Adrenal gland (tissue), 5 donors: ENCODE data around the gene MYLK.

Experiments
- POLR2A ChIP-seq, 2 donors: fragments of 450-650 bp; IDR thresholded peaks; one replicate each; pipeline ENCODE4 v1.6.1; 2017; ENCODE audit warnings: antibody characterized with exemption in 2 of 2, mild to moderate bottlenecking in 2 of 2, moderate library complexity in 1 of 2
- TF ChIP-seq, protein P1 (sequence below), 6 experiments: fragments of 450-650 bp in 4 of 6; fragments of 200-600 bp in 2 of 6; sonication (generic) in 1 of 6; IDR thresholded peaks; 1 replicate in 5 of 6; 2 replicates in 1 of 6; pipeline versions ENCODE4 v1.5.1 to v1.8.0; 2016 to 2021; ENCODE audit warnings: antibody characterized with exemption in 6 of 6, mild to moderate bottlenecking in 2 of 6, moderate library complexity in 1 of 6
- donor health status: DM: no; HTN: no; CAD: no.

DNA sequence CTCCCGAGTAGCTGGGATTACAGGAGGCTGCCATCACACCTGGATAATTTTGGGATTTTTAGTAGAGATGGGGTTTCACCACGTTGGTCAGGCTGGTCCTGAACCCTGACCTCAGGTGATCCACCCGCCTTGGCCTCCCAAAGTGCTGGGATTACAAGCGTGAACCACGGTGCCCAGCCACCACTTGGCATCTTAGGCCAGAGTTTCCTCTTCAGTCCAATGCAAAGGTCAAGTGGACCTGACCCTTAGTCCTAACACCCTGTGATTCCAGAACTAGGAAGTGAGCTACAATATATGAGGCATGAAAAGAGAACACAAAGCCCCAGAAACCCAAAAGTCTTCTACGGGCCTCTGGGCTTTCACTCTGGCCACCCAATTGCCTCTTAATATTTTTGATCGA, 5.3 kb downstream of the MYLK start:
- TF ChIP-seq, protein P1, sequence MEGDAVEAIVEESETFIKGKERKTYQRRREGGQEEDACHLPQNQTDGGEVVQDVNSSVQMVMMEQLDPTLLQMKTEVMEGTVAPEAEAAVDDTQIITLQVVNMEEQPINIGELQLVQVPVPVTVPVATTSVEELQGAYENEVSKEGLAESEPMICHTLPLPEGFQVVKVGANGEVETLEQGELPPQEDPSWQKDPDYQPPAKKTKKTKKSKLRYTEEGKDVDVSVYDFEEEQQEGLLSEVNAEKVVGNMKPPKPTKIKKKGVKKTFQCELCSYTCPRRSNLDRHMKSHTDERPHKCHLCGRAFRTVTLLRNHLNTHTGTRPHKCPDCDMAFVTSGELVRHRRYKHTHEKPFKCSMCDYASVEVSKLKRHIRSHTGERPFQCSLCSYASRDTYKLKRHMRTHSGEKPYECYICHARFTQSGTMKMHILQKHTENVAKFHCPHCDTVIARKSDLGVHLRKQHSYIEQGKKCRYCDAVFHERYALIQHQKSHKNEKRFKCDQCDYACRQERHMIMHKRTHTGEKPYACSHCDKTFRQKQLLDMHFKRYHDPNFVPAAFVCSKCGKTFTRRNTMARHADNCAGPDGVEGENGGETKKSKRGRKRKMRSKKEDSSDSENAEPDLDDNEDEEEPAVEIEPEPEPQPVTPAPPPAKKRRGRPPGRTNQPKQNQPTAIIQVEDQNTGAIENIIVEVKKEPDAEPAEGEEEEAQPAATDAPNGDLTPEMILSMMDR (IDR thresholded peaks at IDR 0.05) = no peak
- no peak for TF ChIP-seq POLR2A (IDR thresholded peaks at IDR 0.05)
